Naive B cell (primary cell): ENCODE results near the gene HACD2. TPM values are rescaled to one million over a fixed set of nuclear protein-coding genes. Genes with fewer than 3 reads are reported as not detected.

ENCODE experiments used
- ATAC-seq, 2 donors: fragments of 150-1000 bp; cut with Tn5 transposase; 2 replicates each; pipeline ENCODE4 v1.10.0; 2021; ENCODE audit warnings: low read depth in 2 of 2, mild to moderate bottlenecking in 2 of 2, moderate library complexity in 2 of 2
- DNase-seq: peaks from one replicate; pipeline ENCODE4 v3.0.0; 2022
- H3K27ac Mint-ChIP-seq, 6 donors: one replicate each; pipeline ENCODE4 v1.8.0; 2020 to 2022; ENCODE audit warnings: mild to moderate bottlenecking in 6 of 6, mixed read lengths in 6 of 6, moderate library complexity in 5 of 6, inconsistent platforms in 2 of 6
- H3K27me3 Mint-ChIP-seq, 3 donors: one replicate each; pipeline ENCODE4 v1.8.0; 2021 to 2022; ENCODE audit warnings: mixed read lengths in 3 of 3, mild to moderate bottlenecking in 1 of 3
- H3K36me3 Mint-ChIP-seq, 2 donors: one replicate each; pipeline ENCODE4 v1.8.0; 2020 to 2022; ENCODE audit warnings: mixed read lengths in 2 of 2, inconsistent platforms in 1 of 2, mild to moderate bottlenecking in 1 of 2
- H3K4me1 Mint-ChIP-seq, 3 donors: one replicate each; pipeline ENCODE4 v1.8.0; 2020 to 2022; ENCODE audit warnings: mixed read lengths in 3 of 3, inconsistent platforms in 1 of 3, mild to moderate bottlenecking in 1 of 3, moderate library complexity in 1 of 3
- H3K4me3 Mint-ChIP-seq, 8 donors: one replicate each; pipeline ENCODE4 v1.8.0; 2020 to 2022; ENCODE audit warnings: mild to moderate bottlenecking in 8 of 8, mixed read lengths in 8 of 8, moderate library complexity in 8 of 8, inconsistent platforms in 2 of 8
- H3K9me3 Mint-ChIP-seq, 7 donors: one replicate each; pipeline ENCODE4 v1.8.0; 2020 to 2022; ENCODE audit warnings: mixed read lengths in 7 of 7, mild to moderate bottlenecking in 5 of 7, inconsistent platforms in 2 of 7, moderate library complexity in 1 of 7
- polyA plus RNA-seq, 6 donors: library from polyadenylated mRNA; unstranded; fragments of 300-500 nt; fragmentation: Illumina TruSeq; gene quantifications; one replicate each; pipeline ENCODE4 v1.2.3, GENCODE V29; 2021; ENCODE audit warnings: low read depth in 6 of 6

The HACD2 gene
- polyA plus RNA-seq, 6 donors from 2014 or later = 35.3 to 56.2 (median 43.7) TPM

GRCh38 chr3:123547881-123548519, 36.9 kb downstream of the HACD2 start:
- H3K4me3 Mint-ChIP-seq = no peak overlapping the region
- ATAC-seq (no peak), DNase-seq (no peak)
- H3K36me3 Mint-ChIP-seq = peaks cover 28% of the 10 kb centered on the region in 2 donors
- H3K9me3 Mint-ChIP-seq = peaks cover 0 to 10% (median 4%) of the 10 kb centered on the region in 7 donors
- no peaks in the 10 kb centered on the region for H3K27me3 Mint-ChIP-seq
- no peak overlapping the region for H3K27ac Mint-ChIP-seq
- H3K4me1 Mint-ChIP-seq = peaks cover 5 to 27% (median 13%) of the 10 kb centered on the region in 3 donors

GRCh38 chr3:123546133-123546755, 38.6 kb downstream of the HACD2 start:
- H3K4me1 Mint-ChIP-seq = peaks cover 5 to 19% (median 6%) of the 10 kb centered on the region in 3 donors
- H3K27ac Mint-ChIP-seq = no peak overlapping the region

GRCh38 chr3:123543950-123544349, 40.9 kb downstream of the HACD2 start:
- Mint-ChIP-seq H3K27ac (peak overlapping the region in 3 of 6 donors; percentile 2 to 74 (median 54)), H3K4me3 (no peak overlapping the region), H3K27me3 (no peaks in the 10 kb centered on the region), H3K36me3 (peaks cover 0 to 10% of the 10 kb centered on the region in 2 donors), H3K4me1 (peaks cover 0 to 7% (median 2%) of the 10 kb centered on the region in 3 donors), H3K9me3 (no peaks in the 10 kb centered on the region)
- ATAC-seq = no peak
- DNase-seq = no peak

More at GRCh38 chr3:123546133-123546755, 38.6 kb downstream of the HACD2 start:
- peaks cover 13 to 23% of the 10 kb centered on the region in 2 donors for H3K36me3 Mint-ChIP-seq
- ATAC-seq (no peak), DNase-seq (no peak)
- H3K27me3 Mint-ChIP-seq = no peaks in the 10 kb centered on the region
- no peak overlapping the region for H3K4me3 Mint-ChIP-seq
- H3K9me3 Mint-ChIP-seq = no peaks in the 10 kb centered on the region

GRCh38 chr3:123540285-123540684, 44.6 kb downstream of the HACD2 start:
- peak overlapping the region in 2 of 6 donors; percentile 32 to 62 for H3K27ac Mint-ChIP-seq
- ATAC-seq = no peak
- no peaks in the 10 kb centered on the region for H3K9me3 Mint-ChIP-seq
- H3K4me1 Mint-ChIP-seq = peaks cover 0 to 9% (median 4%) of the 10 kb centered on the region in 3 donors
- DNase-seq = no peak
- H3K36me3 Mint-ChIP-seq = peaks cover 0 to 7% of the 10 kb centered on the region in 2 donors
- no peaks in the 10 kb centered on the region for H3K27me3 Mint-ChIP-seq
- no peak overlapping the region for H3K4me3 Mint-ChIP-seq

- Mint-ChIP-seq H3K27ac (peak overlapping the region in 2 of 6 donors; percentile 35 to 39), H3K4me3 (no peak overlapping the region), H3K4me1 (peaks cover 2 to 12% (median 4%) of the 10 kb centered on the region in 3 donors), H3K36me3 (no peaks in the 10 kb centered on the region), H3K27me3 (no peaks in the 10 kb centered on the region), H3K9me3 (no peaks in the 10 kb centered on the region)
- DNase-seq = no peak
- no peak for ATAC-seq
These were observed 48.5 kb downstream of the HACD2 start for GRCh38 chr3:123536153-123536895.

- ATAC-seq = no peak
- Mint-ChIP-seq H3K4me3 (no peak overlapping the region), H3K27me3 (no peaks in the 10 kb centered on the region), H3K36me3 (no peaks in the 10 kb centered on the region), H3K27ac (no peak overlapping the region), H3K4me1 (peaks cover 2 to 12% (median 4%) of the 10 kb centered on the region in 3 donors), H3K9me3 (no peaks in the 10 kb centered on the region)
- no peak for DNase-seq
These were observed 49.3 kb downstream of the HACD2 start for GRCh38 chr3:123535580-123535979.

- Mint-ChIP-seq H3K4me3 (peak overlapping the region in 1 of 8 donors; percentile 42), H3K4me1 (peaks cover 2 to 12% (median 4%) of the 10 kb centered on the region in 3 donors), H3K9me3 (no peaks in the 10 kb centered on the region), H3K36me3 (no peaks in the 10 kb centered on the region), H3K27ac (no peak overlapping the region), H3K27me3 (no peaks in the 10 kb centered on the region)
- ATAC-seq (no peak), DNase-seq (no peak)
These were observed 50.6 kb downstream of the HACD2 start for GRCh38 chr3:123534264-123534663.

GRCh38 chr3:123533554-123534159, 51.2 kb downstream of the HACD2 start:
- no peak overlapping the region for H3K27ac Mint-ChIP-seq
- H3K9me3 Mint-ChIP-seq = no peaks in the 10 kb centered on the region
- H3K4me3 Mint-ChIP-seq = no peak overlapping the region
- DNase-seq (no peak), ATAC-seq (no peak)
- no peaks in the 10 kb centered on the region for H3K27me3 Mint-ChIP-seq
- no peaks in the 10 kb centered on the region for H3K36me3 Mint-ChIP-seq
- H3K4me1 Mint-ChIP-seq = peaks cover 2 to 12% (median 4%) of the 10 kb centered on the region in 3 donors

GRCh38 chr3:123528130-123528529, 56.7 kb downstream of the HACD2 start:
- peaks cover 24 to 30% of the 10 kb centered on the region in 2 donors for H3K36me3 Mint-ChIP-seq
- no peaks in the 10 kb centered on the region for H3K27me3 Mint-ChIP-seq
- H3K4me3 Mint-ChIP-seq = no peak overlapping the region
- peaks cover 24 to 29% (median 25%) of the 10 kb centered on the region in 3 donors for H3K4me1 Mint-ChIP-seq
- DNase-seq (no peak), ATAC-seq (no peak)
- peak overlapping the region in 2 of 6 donors; percentile 10 to 30 for H3K27ac Mint-ChIP-seq
- no peaks in the 10 kb centered on the region for H3K9me3 Mint-ChIP-seq

- DNase-seq (no peak), ATAC-seq (no peak)
- Mint-ChIP-seq H3K4me3 (no peak overlapping the region), H3K27me3 (no peaks in the 10 kb centered on the region), H3K36me3 (peaks cover 25 to 34% of the 10 kb centered on the region in 2 donors), H3K4me1 (peaks cover 30 to 35% (median 30%) of the 10 kb centered on the region in 3 donors), H3K9me3 (no peaks in the 10 kb centered on the region), H3K27ac (peak overlapping the region in 3 of 6 donors; percentile 29 to 61 (median 42))
These were observed 57.8 kb downstream of the HACD2 start for GRCh38 chr3:123527046-123527445.

- Mint-ChIP-seq H3K9me3 (no peaks in the 10 kb centered on the region), H3K27ac (peak overlapping the region in 1 of 6 donors; percentile 44), H3K36me3 (peaks cover 31 to 34% of the 10 kb centered on the region in 2 donors), H3K27me3 (no peaks in the 10 kb centered on the region), H3K4me1 (peaks cover 34 to 40% (median 36%) of the 10 kb centered on the region in 3 donors), H3K4me3 (no peak overlapping the region)
- no peak for ATAC-seq
- no peak for DNase-seq
These were observed 58.4 kb downstream of the HACD2 start for GRCh38 chr3:123526474-123526873.

GRCh38 chr3:123525433-123525832, 59.4 kb downstream of the HACD2 start:
- Mint-ChIP-seq H3K4me3 (no peak overlapping the region), H3K36me3 (peaks cover 33 to 39% of the 10 kb centered on the region in 2 donors), H3K4me1 (peaks cover 39 to 46% (median 44%) of the 10 kb centered on the region in 3 donors), H3K27ac (peak overlapping the region in 1 of 6 donors; percentile 39), H3K27me3 (no peaks in the 10 kb centered on the region), H3K9me3 (no peaks in the 10 kb centered on the region)
- ATAC-seq (no peak), DNase-seq (no peak)

- Mint-ChIP-seq H3K9me3 (no peaks in the 10 kb centered on the region), H3K4me3 (no peak overlapping the region), H3K27me3 (no peaks in the 10 kb centered on the region), H3K36me3 (peaks cover 33 to 39% of the 10 kb centered on the region in 2 donors), H3K27ac (peak overlapping the region in 1 of 6 donors; percentile 39), H3K4me1 (peaks cover 39 to 46% (median 44%) of the 10 kb centered on the region in 3 donors)
- DNase-seq (no peak), ATAC-seq (no peak)
These were observed 59.9 kb downstream of the HACD2 start for GRCh38 chr3:123524981-123525380.
